Keratinocyte (primary cell): Measurements from ENCODE around the gene SYMPK.

Source experiments
- CTCF ChIP-seq, 3 experiments: IDR thresholded peaks in 1 of 3; conservative IDR thresholded peaks in 1 of 3; optimal IDR thresholded peaks in 1 of 3; 2 replicates in 2 of 3; 3 replicates in 1 of 3; pipeline versions ENCODE3 to v1.5.1; 2011; ENCODE audit warnings: low read length in 3 of 3, mild to moderate bottlenecking in 3 of 3, moderate library complexity in 2 of 3, control low read depth in 1 of 3, inconsistent platforms in 1 of 3; ENCODE audit not compliant: insufficient read depth in 2 of 3; ENCODE audit errors: extremely low read depth in 1 of 3
- EZH2 ChIP-seq: IDR thresholded peaks from one replicate; pipeline ENCODE4 v1.6.1; 2012; ENCODE audit warnings: inconsistent platforms, mild to moderate bottlenecking, low read length, moderate library complexity

DNA sequence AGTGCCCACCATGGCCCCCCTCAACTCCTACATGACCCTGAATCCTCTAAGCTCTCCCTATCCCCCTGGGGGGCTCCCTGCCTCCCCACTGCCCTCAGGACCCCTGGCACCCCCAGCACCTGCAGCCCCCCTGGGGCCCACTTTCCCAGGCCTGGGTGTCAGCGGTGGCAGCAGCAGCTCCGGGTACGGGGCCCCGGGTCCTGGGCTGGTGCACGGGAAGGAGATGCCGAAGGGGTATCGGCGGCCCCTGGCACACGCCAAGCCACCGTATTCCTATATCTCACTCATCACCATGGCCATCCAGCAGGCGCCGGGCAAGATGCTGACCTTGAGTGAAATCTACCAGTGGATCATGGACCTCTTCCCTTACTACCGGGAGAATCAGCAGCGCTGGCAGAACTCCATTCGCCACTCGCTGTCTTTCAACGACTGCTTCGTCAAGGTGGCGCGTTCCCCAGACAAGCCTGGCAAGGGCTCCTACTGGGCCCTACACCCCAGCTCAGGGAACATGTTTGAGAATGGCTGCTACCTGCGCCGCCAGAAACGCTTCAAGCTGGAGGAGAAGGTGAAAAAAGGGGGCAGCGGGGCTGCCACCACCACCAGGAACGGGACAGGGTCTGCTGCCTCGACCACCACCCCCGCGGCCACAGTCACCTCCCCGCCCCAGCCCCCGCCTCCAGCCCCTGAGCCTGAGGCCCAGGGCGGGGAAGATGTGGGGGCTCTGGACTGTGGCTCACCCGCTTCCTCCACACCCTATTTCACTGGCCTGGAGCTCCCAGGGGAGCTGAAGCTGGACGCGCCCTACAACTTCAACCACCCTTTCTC is 9.4 kb upstream of the SYMPK start:
- no peak for TF ChIP-seq CTCF (optimal IDR thresholded peaks at IDR 0.05 in 1 of 3, IDR thresholded peaks at IDR 0.05 in 1 of 3, conservative IDR thresholded peaks at IDR 0.05 in 1 of 3; ENCODE audit: extremely low read depth in 1 of 3, insufficient read depth in 2 of 3, low read length in 3 of 3)
- no peak for TF ChIP-seq EZH2
